H1 (cell line): Measurements from ENCODE around the gene CCDC8. TPM values are rescaled to one million over a fixed set of nuclear protein-coding genes. Genes with fewer than 3 reads are reported as not detected.

Experiments
- GABPA ChIP-seq: IDR thresholded peaks from 2 replicates; pipeline ENCODE4 v1.6.1; 2011; ENCODE audit warnings: mild to moderate bottlenecking, low read length, moderate library complexity, borderline replicate concordance; ENCODE audit not compliant: insufficient read depth
- JUND ChIP-seq: IDR thresholded peaks from 2 replicates; pipeline ENCODE4 v1.6.1; 2011; ENCODE audit warnings: mild to moderate bottlenecking, improper control_type of control experiment, low read length
- NANOG ChIP-seq: IDR thresholded peaks from 2 replicates; pipeline ENCODE4 v1.6.1; 2011; ENCODE audit warnings: low read length, low read depth, mild to moderate bottlenecking, inconsistent platforms; ENCODE audit not compliant: insufficient read depth, poor library complexity, severe bottlenecking
- POU5F1 ChIP-seq: IDR thresholded peaks from 2 replicates; pipeline ENCODE4 v1.6.1; 2011; ENCODE audit warnings: low read depth, mild to moderate bottlenecking, low read length, moderate library complexity
- RXRA ChIP-seq: IDR thresholded peaks from 2 replicates; pipeline ENCODE4 v1.6.1; 2011; ENCODE audit warnings: low read depth, mild to moderate bottlenecking, low read length, moderate library complexity; ENCODE audit not compliant: insufficient read depth
- polyA plus RNA-seq, 7 experiments: library from polyadenylated mRNA; depleted of rRNA in 3 of 7; stranded (reverse) in 5 of 7; unstranded in 2 of 7; fragments of >200 nt in 5 of 7; fragments of 200-250 nt in 2 of 7; gene quantifications; 1 replicate in 5 of 7; 2 replicates in 1 of 7; 4 replicates in 1 of 7; pipeline versions ENCODE4 v1.2.1 to v1.2.3, GENCODE V29; 2011 to 2013; ENCODE audit warnings: missing spikeins in 2 of 7, mixed read lengths in 2 of 7
- total RNA-seq: library from RNA; stranded (reverse); fragmentation: NEBNext Ultra II Directional; extraction: Animal tissue kit (Norgen Biotek cat#: 25700); gene quantifications from 2 replicates; pipeline ENCODE4 v1.2.1, GENCODE V29; 2021
- TF ChIP-seq, protein P1 (sequence below): IDR thresholded peaks from 2 replicates; pipeline ENCODE4 v1.6.1; 2012; ENCODE audit warnings: inconsistent platforms

Gene CCDC8
- total and polyA plus RNA-seq, 2 of the 8 experiments (the other 6 are each of a cell fraction or from before 2014, with no cell fraction given): 4.9 to 13.6 TPM

DNA sequence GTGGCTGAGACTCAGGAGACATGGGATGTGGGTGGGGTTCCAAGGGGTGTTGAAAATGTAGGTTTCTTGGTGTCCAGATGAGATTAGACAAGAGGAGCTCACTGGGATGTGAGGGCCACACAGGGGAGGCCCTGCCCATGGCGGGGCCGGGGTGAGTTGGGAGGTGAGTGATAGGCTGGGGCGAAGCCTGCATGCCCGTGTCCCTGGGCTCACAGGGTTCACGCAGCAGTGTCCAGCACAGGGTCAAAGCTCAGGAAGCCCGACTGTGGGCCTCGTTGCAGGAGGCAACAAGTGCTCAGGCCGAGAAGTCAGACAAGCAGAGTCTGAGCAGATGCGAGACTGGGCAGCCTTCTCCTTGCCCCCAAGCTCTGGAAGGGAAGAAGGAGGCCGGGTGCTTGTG, 27.2 kb downstream of the CCDC8 start (continued):
- TF ChIP-seq, protein P1, sequence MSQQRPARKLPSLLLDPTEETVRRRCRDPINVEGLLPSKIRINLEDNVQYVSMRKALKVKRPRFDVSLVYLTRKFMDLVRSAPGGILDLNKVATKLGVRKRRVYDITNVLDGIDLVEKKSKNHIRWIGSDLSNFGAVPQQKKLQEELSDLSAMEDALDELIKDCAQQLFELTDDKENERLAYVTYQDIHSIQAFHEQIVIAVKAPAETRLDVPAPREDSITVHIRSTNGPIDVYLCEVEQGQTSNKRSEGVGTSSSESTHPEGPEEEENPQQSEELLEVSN: no peak
- TF ChIP-seq RXRA: no peak
- TF ChIP-seq GABPA: no peak
- TF ChIP-seq POU5F1: no peak
- TF ChIP-seq JUND: no peak
- no peak for TF ChIP-seq NANOG
